Measurements from ENCODE around the gene KCNK18. TPM values are rescaled to one million over a fixed set of nuclear protein-coding genes. Genes with fewer than 3 reads are reported as not detected.

KCNK18 gene
- total and polyA plus RNA-seq, 2 of the 8 experiments (the other 6 are each of a cell fraction or from before 2014, with no cell fraction given), result not detected

DNA sequence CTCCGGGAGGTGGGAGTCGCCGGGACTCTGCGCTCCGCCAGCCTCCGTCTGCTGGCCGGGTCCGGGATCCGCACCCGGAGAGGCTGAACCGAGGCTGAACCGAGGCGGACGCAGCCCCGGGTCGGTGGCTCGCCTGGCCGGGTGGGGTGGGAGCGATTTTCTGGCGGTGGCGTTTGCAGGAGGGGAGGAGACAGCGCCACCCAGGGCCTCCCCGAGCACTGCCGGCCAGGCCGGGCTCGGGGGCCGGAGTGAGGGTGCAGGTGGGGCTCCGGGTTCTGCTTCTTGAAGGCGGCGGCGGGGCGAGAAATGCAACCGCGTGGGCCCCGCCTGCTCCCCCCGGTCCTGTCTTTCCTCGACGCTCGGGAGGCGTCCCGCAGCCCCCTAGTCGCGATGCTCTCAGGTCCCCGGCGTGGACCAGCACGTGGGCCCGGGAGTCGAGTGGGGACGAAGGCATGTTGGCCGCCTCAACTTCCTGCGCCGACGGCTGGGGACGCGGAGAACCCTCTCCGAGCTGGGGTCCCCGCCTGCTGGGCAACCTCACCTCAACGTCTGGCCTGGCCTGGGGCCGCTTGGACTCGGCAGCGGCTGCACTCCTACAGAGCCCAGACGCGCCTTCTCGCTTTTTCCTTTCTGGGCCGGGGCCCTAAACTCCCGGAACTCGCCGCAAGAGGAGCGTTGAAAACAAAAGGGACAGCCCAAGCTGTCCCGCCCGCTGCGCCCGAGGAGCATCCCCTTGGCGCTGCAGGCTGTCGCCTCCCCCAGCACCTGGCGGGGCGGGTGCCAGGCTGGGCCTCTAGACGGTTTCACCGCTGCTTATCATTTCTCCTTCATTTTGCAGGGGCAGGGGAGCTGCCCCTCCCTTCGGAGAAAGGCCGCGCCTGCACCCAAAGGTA is 34.0 kb upstream of the KCNK18 start (continued):
- TF ChIP-seq, protein P1, sequence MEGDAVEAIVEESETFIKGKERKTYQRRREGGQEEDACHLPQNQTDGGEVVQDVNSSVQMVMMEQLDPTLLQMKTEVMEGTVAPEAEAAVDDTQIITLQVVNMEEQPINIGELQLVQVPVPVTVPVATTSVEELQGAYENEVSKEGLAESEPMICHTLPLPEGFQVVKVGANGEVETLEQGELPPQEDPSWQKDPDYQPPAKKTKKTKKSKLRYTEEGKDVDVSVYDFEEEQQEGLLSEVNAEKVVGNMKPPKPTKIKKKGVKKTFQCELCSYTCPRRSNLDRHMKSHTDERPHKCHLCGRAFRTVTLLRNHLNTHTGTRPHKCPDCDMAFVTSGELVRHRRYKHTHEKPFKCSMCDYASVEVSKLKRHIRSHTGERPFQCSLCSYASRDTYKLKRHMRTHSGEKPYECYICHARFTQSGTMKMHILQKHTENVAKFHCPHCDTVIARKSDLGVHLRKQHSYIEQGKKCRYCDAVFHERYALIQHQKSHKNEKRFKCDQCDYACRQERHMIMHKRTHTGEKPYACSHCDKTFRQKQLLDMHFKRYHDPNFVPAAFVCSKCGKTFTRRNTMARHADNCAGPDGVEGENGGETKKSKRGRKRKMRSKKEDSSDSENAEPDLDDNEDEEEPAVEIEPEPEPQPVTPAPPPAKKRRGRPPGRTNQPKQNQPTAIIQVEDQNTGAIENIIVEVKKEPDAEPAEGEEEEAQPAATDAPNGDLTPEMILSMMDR (IDR thresholded peaks at IDR 0.05; ENCODE audit: control extremely low read depth in 1 of 3, insufficient read depth in 1 of 3, low read depth in 1 of 3, low read length in 3 of 3), result peak; percentile 43 to 47 (median 46)
- TF ChIP-seq TCF12 (IDR thresholded peaks at IDR 0.05; ENCODE audit: low read depth, low read length) (no peak), SUZ12 (IDR thresholded peaks at IDR 0.05; ENCODE audit: low read length) (peak; percentile 91), EGR1 (IDR thresholded peaks at IDR 0.05; ENCODE audit: borderline replicate concordance, low read depth, low read length) (peak; percentile 79; the same call in 1 of the 2 replicates), TAF1 (IDR thresholded peaks at IDR 0.05; ENCODE audit: low read depth, low read length) (0 out of 2 replicates have a peak, but pooled peaks have one; percentile 21)
- TF ChIP-seq, protein P2, sequence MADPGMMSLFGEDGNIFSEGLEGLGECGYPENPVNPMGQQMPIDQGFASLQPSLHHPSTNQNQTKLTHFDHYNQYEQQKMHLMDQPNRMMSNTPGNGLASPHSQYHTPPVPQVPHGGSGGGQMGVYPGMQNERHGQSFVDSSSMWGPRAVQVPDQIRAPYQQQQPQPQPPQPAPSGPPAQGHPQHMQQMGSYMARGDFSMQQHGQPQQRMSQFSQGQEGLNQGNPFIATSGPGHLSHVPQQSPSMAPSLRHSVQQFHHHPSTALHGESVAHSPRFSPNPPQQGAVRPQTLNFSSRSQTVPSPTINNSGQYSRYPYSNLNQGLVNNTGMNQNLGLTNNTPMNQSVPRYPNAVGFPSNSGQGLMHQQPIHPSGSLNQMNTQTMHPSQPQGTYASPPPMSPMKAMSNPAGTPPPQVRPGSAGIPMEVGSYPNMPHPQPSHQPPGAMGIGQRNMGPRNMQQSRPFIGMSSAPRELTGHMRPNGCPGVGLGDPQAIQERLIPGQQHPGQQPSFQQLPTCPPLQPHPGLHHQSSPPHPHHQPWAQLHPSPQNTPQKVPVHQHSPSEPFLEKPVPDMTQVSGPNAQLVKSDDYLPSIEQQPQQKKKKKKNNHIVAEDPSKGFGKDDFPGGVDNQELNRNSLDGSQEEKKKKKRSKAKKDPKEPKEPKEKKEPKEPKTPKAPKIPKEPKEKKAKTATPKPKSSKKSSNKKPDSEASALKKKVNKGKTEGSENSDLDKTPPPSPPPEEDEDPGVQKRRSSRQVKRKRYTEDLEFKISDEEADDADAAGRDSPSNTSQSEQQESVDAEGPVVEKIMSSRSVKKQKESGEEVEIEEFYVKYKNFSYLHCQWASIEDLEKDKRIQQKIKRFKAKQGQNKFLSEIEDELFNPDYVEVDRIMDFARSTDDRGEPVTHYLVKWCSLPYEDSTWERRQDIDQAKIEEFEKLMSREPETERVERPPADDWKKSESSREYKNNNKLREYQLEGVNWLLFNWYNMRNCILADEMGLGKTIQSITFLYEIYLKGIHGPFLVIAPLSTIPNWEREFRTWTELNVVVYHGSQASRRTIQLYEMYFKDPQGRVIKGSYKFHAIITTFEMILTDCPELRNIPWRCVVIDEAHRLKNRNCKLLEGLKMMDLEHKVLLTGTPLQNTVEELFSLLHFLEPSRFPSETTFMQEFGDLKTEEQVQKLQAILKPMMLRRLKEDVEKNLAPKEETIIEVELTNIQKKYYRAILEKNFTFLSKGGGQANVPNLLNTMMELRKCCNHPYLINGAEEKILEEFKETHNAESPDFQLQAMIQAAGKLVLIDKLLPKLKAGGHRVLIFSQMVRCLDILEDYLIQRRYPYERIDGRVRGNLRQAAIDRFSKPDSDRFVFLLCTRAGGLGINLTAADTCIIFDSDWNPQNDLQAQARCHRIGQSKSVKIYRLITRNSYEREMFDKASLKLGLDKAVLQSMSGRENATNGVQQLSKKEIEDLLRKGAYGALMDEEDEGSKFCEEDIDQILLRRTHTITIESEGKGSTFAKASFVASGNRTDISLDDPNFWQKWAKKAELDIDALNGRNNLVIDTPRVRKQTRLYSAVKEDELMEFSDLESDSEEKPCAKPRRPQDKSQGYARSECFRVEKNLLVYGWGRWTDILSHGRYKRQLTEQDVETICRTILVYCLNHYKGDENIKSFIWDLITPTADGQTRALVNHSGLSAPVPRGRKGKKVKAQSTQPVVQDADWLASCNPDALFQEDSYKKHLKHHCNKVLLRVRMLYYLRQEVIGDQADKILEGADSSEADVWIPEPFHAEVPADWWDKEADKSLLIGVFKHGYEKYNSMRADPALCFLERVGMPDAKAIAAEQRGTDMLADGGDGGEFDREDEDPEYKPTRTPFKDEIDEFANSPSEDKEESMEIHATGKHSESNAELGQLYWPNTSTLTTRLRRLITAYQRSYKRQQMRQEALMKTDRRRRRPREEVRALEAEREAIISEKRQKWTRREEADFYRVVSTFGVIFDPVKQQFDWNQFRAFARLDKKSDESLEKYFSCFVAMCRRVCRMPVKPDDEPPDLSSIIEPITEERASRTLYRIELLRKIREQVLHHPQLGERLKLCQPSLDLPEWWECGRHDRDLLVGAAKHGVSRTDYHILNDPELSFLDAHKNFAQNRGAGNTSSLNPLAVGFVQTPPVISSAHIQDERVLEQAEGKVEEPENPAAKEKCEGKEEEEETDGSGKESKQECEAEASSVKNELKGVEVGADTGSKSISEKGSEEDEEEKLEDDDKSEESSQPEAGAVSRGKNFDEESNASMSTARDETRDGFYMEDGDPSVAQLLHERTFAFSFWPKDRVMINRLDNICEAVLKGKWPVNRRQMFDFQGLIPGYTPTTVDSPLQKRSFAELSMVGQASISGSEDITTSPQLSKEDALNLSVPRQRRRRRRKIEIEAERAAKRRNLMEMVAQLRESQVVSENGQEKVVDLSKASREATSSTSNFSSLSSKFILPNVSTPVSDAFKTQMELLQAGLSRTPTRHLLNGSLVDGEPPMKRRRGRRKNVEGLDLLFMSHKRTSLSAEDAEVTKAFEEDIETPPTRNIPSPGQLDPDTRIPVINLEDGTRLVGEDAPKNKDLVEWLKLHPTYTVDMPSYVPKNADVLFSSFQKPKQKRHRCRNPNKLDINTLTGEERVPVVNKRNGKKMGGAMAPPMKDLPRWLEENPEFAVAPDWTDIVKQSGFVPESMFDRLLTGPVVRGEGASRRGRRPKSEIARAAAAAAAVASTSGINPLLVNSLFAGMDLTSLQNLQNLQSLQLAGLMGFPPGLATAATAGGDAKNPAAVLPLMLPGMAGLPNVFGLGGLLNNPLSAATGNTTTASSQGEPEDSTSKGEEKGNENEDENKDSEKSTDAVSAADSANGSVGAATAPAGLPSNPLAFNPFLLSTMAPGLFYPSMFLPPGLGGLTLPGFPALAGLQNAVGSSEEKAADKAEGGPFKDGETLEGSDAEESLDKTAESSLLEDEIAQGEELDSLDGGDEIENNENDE (IDR thresholded peaks at IDR 0.05; ENCODE audit: insufficient replicate concordance, low read length), result no peak

Data from H1 (cell line).